Keratinocyte (primary cell): ENCODE results near the gene BRINP1. TPM values are rescaled to one million over a fixed set of nuclear protein-coding genes. Genes with fewer than 3 reads are reported as not detected.

Source experiments
- DNase-seq: peaks from one replicate; pipeline ENCODE4 v3.0.0-alpha.2; 2011; ENCODE audit warnings: low read depth, missing footprints, low spot score
- FAIRE-seq: peaks from 2 replicates; lab custom pipeline; 2011; peaks lifted over from hg19 to GRCh38; lab: Jason Lieb, UNC
- H2AFZ ChIP-seq: 2 replicates; pipeline ENCODE4 v1.6.0; 2012; ENCODE audit warnings: low read length, control low read depth, inconsistent platforms; ENCODE audit not compliant: control insufficient read depth
- H3K27ac ChIP-seq: 2 replicates; pipeline ENCODE4 v1.5.1; 2011; ENCODE audit warnings: low read length; ENCODE audit not compliant: control insufficient read depth, insufficient read depth
- H3K27me3 ChIP-seq: 3 replicates; pipeline ENCODE4 v1.6.0; 2011; ENCODE audit warnings: low read length; ENCODE audit not compliant: control insufficient read depth, insufficient read depth; ENCODE audit errors: extremely low read depth
- H3K36me3 ChIP-seq, 2 experiments: 2 replicates in 1 of 2; 3 replicates in 1 of 2; pipeline ENCODE4 v1.5.1; 2011; ENCODE audit warnings: low read length in 2 of 2, mild to moderate bottlenecking in 1 of 2; ENCODE audit not compliant: control insufficient read depth in 2 of 2, insufficient read depth in 2 of 2; ENCODE audit errors: extremely low read depth in 1 of 2
- H3K4me1 ChIP-seq: 3 replicates; pipeline ENCODE4 v1.5.1; 2011; ENCODE audit warnings: low read length; ENCODE audit not compliant: control insufficient read depth, insufficient read depth; ENCODE audit errors: extremely low read depth
- H3K4me2 ChIP-seq: 3 replicates; pipeline ENCODE4 v1.6.0; 2011; ENCODE audit warnings: low read depth, low read length; ENCODE audit not compliant: control insufficient read depth, insufficient read depth; ENCODE audit errors: extremely low read depth
- H3K4me3 ChIP-seq, 3 experiments: fragments of 200-600 bp in 1 of 3; sonication (generic) in 1 of 3; 2 replicates in 2 of 3; 3 replicates in 1 of 3; pipeline ENCODE4 v1.5.1; 2011 to 2016; ENCODE audit warnings: low read length in 3 of 3, mild to moderate bottlenecking in 3 of 3, control low read depth in 2 of 3, inconsistent platforms in 1 of 3, low read depth in 1 of 3, mixed read lengths in 1 of 3, mixed run types in 1 of 3, moderate library complexity in 1 of 3; ENCODE audit not compliant: control insufficient read depth in 2 of 3, insufficient read depth in 2 of 3; ENCODE audit errors: extremely low read depth in 1 of 3
- H3K79me2 ChIP-seq: 2 replicates; pipeline ENCODE4 v1.6.0; 2012; ENCODE audit warnings: low read length; ENCODE audit not compliant: control insufficient read depth, insufficient read depth
- H3K9ac ChIP-seq: 3 replicates; pipeline ENCODE4 v1.6.0; 2011; ENCODE audit warnings: low read length; ENCODE audit not compliant: control insufficient read depth, insufficient read depth; ENCODE audit errors: extremely low read depth
- H3K9me1 ChIP-seq: 3 replicates; pipeline ENCODE4 v1.6.0; 2011; ENCODE audit warnings: low read length; ENCODE audit not compliant: control insufficient read depth, insufficient read depth; ENCODE audit errors: extremely low read depth
- H3K9me3 ChIP-seq: 2 replicates; pipeline ENCODE4 v1.5.1; 2012; ENCODE audit warnings: low read depth, low read length; ENCODE audit not compliant: control insufficient read depth
- H4K20me1 ChIP-seq: 3 replicates; pipeline ENCODE4 v1.6.0; 2011; ENCODE audit warnings: low read length; ENCODE audit not compliant: control insufficient read depth, insufficient read depth; ENCODE audit errors: extremely low read depth
- CTCF ChIP-seq, 3 experiments: IDR thresholded peaks in 1 of 3; conservative IDR thresholded peaks in 1 of 3; optimal IDR thresholded peaks in 1 of 3; 2 replicates in 2 of 3; 3 replicates in 1 of 3; pipeline versions ENCODE3 to v1.5.1; 2011; ENCODE audit warnings: low read length in 3 of 3, mild to moderate bottlenecking in 3 of 3, moderate library complexity in 2 of 3, control low read depth in 1 of 3, inconsistent platforms in 1 of 3; ENCODE audit not compliant: insufficient read depth in 2 of 3; ENCODE audit errors: extremely low read depth in 1 of 3
- EZH2 ChIP-seq: IDR thresholded peaks from one replicate; pipeline ENCODE4 v1.6.1; 2012; ENCODE audit warnings: inconsistent platforms, mild to moderate bottlenecking, low read length, moderate library complexity
- dilution Hi-C: fragments of 300-500 bp; cut with MboI; formaldehyde crosslinking; loops from one replicate; pipeline ENCODE4 v1.7.0; 2020; ENCODE audit warnings: low sequenced_read_pairs; ENCODE audit not compliant: extremely low pct_ligation_motif_present
- polyA plus RNA-seq, 5 experiments: library from polyadenylated mRNA; depleted of rRNA in 3 of 5; stranded (reverse) in 3 of 5; stranded (forward) in 1 of 5; unstranded in 1 of 5; fragments of >200 nt; gene quantifications; 1 replicate in 1 of 5; 2 replicates in 3 of 5; 3 replicates in 1 of 5; pipeline versions ENCODE4 v1.2.1 to v1.2.3, GENCODE V29; 2011 to 2012; ENCODE audit warnings: missing spikeins in 2 of 5, low read depth in 1 of 5, low replicate concordance in 1 of 5

Gene BRINP1
- polyA plus RNA-seq, 1 donor (not counting 4 experiments of a cell fraction or from before 2014, with no cell fraction given) = 0.63 TPM

- Histone ChIP-seq H3K9me1 (no peaks in the 10 kb centered on the region), H3K4me3 (no peak overlapping the region), H3K4me2 (no peak overlapping the region), H3K4me1 (no peaks in the 10 kb centered on the region), H2AFZ (no peak overlapping the region), H3K9me3 (no peaks in the 10 kb centered on the region), H3K9ac (no peak overlapping the region), H3K36me3 (no peaks in the 10 kb centered on the region), H3K27me3 (no peaks in the 10 kb centered on the region), H3K27ac (no peak overlapping the region), H4K20me1 (no peaks in the 10 kb centered on the region), H3K79me2 (no peaks in the 10 kb centered on the region)
- no peak for DNase-seq
- TF ChIP-seq EZH2 (no peak), CTCF (optimal IDR thresholded peaks at IDR 0.05 in 1 of 3, IDR thresholded peaks at IDR 0.05 in 1 of 3, conservative IDR thresholded peaks at IDR 0.05 in 1 of 3; ENCODE audit: extremely low read depth in 1 of 3, insufficient read depth in 2 of 3, low read length in 3 of 3) (no peak)
- dilution Hi-C loops = no loop called here
- FAIRE-seq = no peak
Measured at GRCh38 chr9:119180897-119181296, 188.3 kb downstream of the BRINP1 start.

DNA sequence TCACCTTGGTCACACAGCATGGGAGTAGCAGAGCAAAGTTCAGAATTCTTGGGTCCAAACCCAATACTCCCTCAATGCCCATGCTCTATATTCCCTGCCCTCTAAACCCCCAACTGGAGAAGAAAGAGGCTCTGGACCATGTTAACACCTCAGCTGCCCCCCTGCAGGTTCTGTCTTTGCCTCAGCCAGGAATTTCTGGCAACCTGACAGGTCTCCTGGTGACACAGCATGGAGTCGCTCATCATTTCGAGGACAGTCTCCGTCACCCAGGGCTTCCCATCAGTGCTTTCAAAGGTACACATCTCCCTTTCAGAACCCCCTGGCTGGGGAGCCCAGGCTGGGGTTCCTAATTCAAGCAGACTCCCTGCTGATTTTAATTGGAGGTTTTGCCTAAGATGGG is 189.5 kb downstream of the BRINP1 start:
- Histone ChIP-seq H3K9ac (no peak overlapping the region), H3K9me3 (no peaks in the 10 kb centered on the region), H4K20me1 (no peaks in the 10 kb centered on the region), H2AFZ (no peak overlapping the region), H3K36me3 (no peaks in the 10 kb centered on the region), H3K4me3 (no peak overlapping the region), H3K79me2 (no peaks in the 10 kb centered on the region), H3K4me1 (no peaks in the 10 kb centered on the region), H3K27ac (no peak overlapping the region), H3K9me1 (no peaks in the 10 kb centered on the region), H3K27me3 (no peaks in the 10 kb centered on the region), H3K4me2 (no peak overlapping the region)
- no peak for FAIRE-seq
- DNase-seq = no peak
- dilution Hi-C loops = no loop called here
- no peak for TF ChIP-seq CTCF (optimal IDR thresholded peaks at IDR 0.05 in 1 of 3, IDR thresholded peaks at IDR 0.05 in 1 of 3, conservative IDR thresholded peaks at IDR 0.05 in 1 of 3; ENCODE audit: extremely low read depth in 1 of 3, insufficient read depth in 2 of 3, low read length in 3 of 3)
- no peak for TF ChIP-seq EZH2
